ENCODE measurements around the gene ADAM30.

Gene ADAM30

DNA sequence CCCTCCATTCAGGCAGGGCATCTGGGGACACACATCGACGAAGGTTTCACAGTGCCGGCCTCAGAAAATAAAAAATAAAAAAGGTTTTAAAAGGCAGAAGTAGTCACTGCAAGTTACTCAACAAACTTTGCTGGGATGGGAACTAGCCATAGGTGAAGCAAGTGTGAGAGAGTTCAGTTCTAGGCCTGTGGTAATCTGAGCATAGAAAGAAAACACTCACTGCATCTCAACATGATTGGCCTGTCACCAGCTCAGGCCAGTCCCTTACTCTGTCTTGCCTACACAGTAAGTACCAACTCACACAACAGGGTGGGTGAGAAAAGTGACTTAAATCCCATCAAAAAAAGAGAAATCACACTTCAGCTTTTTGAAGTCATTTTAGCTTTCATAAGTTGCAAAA, 30.2 kb upstream of the ADAM30 start:
- Histone ChIP-seq H3K36me3 (ENCODE audit: insufficient read depth, low read length) (peaks cover 72% of the 10 kb centered on the region), H3K4me3 (no peak overlapping the region), H3K9me3 (ENCODE audit: low read depth, low read length) (no peaks in the 10 kb centered on the region), H3K9ac (ENCODE audit: insufficient read length) (no peak overlapping the region), H3K27ac (no peak overlapping the region)
- no peak for DNase-seq (ENCODE audit: low read depth, low spot score)
- TF ChIP-seq FOXP2 (optimal IDR thresholded peaks at IDR 0.05; ENCODE audit: control extremely low read depth, extremely low read length, insufficient read depth) = no peak
- TF ChIP-seq EZH2 (IDR thresholded peaks at IDR 0.05) = no peak
- TF ChIP-seq POLR2AphosphoS5 (IDR thresholded peaks at IDR 0.05; ENCODE audit: borderline replicate concordance, low read depth, low read length) = no peak

GRCh38 chr1:119924948-119925898, 28.9 kb upstream of the ADAM30 start:
- TF ChIP-seq FOXP2 (optimal IDR thresholded peaks at IDR 0.05; ENCODE audit: control extremely low read depth, extremely low read length, insufficient read depth) = no peak
- TF ChIP-seq EZH2 (IDR thresholded peaks at IDR 0.05) = no peak
- no peak for TF ChIP-seq POLR2AphosphoS5 (IDR thresholded peaks at IDR 0.05; ENCODE audit: borderline replicate concordance, low read depth, low read length)
- Histone ChIP-seq H3K4me3 (no peak overlapping the region), H3K27ac (no peak overlapping the region), H3K9ac (ENCODE audit: insufficient read length) (no peak overlapping the region), H3K36me3 (ENCODE audit: insufficient read depth, low read length) (peaks cover 81% of the 10 kb centered on the region), H3K9me3 (ENCODE audit: low read depth, low read length) (no peaks in the 10 kb centered on the region)
- DNase-seq (ENCODE audit: low read depth, low spot score) = no peak

- Histone ChIP-seq H3K9ac (ENCODE audit: insufficient read length) (no peak overlapping the region), H3K36me3 (ENCODE audit: insufficient read depth, low read length) (peaks cover 87% of the 10 kb centered on the region), H3K4me3 (no peak overlapping the region), H3K27ac (no peak overlapping the region), H3K9me3 (ENCODE audit: low read depth, low read length) (no peaks in the 10 kb centered on the region)
- TF ChIP-seq FOXP2 (optimal IDR thresholded peaks at IDR 0.05; ENCODE audit: control extremely low read depth, extremely low read length, insufficient read depth) (no peak), EZH2 (IDR thresholded peaks at IDR 0.05) (no peak), POLR2AphosphoS5 (IDR thresholded peaks at IDR 0.05; ENCODE audit: borderline replicate concordance, low read depth, low read length) (no peak)
- no peak for DNase-seq (ENCODE audit: low read depth, low spot score)
Observed at GRCh38 chr1:119920104-119920968, 24.0 kb upstream of the ADAM30 start.

GRCh38 chr1:119919241-119919640, 22.9 kb upstream of the ADAM30 start:
- TF ChIP-seq EZH2 (IDR thresholded peaks at IDR 0.05) (no peak), FOXP2 (optimal IDR thresholded peaks at IDR 0.05; ENCODE audit: control extremely low read depth, extremely low read length, insufficient read depth) (no peak), POLR2AphosphoS5 (IDR thresholded peaks at IDR 0.05; ENCODE audit: borderline replicate concordance, low read depth, low read length) (no peak)
- no peak overlapping the region for H3K27ac ChIP-seq
- H3K4me3 ChIP-seq = no peak overlapping the region
- H3K9me3 ChIP-seq (ENCODE audit: low read depth, low read length) = no peaks in the 10 kb centered on the region
- DNase-seq (ENCODE audit: low read depth, low spot score) = no peak
- H3K9ac ChIP-seq (ENCODE audit: insufficient read length) = no peak overlapping the region
- peaks cover 87% of the 10 kb centered on the region for H3K36me3 ChIP-seq (ENCODE audit: insufficient read depth, low read length)

DNA sequence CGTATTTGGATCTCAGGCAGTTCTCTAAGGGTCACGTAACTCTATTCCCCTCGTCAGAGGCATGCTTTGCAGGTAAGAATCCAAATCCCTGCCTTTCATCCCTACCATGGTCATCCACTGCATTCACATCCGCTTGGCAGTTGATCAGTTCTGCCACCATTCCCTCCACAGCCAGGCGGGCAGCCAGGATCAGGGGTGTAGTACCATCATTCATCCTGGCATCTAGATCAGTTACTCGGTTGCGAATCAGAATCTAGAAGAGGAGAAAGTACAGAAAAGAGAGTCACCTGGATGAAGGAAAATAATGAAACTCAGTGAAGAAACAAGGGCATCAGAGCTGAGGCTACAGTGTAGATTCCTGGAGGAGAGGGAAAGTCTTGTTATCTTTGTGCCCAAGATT, 22.0 kb upstream of the ADAM30 start:
- H3K9ac ChIP-seq (ENCODE audit: insufficient read length) = no peak overlapping the region
- H3K27ac ChIP-seq = no peak overlapping the region
- no peaks in the 10 kb centered on the region for H3K9me3 ChIP-seq (ENCODE audit: low read depth, low read length)
- peaks cover 78% of the 10 kb centered on the region for H3K36me3 ChIP-seq (ENCODE audit: insufficient read depth, low read length)
- DNase-seq (ENCODE audit: low read depth, low spot score) = no peak
- H3K4me3 ChIP-seq = no peak overlapping the region
- TF ChIP-seq FOXP2 (optimal IDR thresholded peaks at IDR 0.05; ENCODE audit: control extremely low read depth, extremely low read length, insufficient read depth) (no peak), POLR2AphosphoS5 (IDR thresholded peaks at IDR 0.05; ENCODE audit: borderline replicate concordance, low read depth, low read length) (no peak), EZH2 (IDR thresholded peaks at IDR 0.05) (no peak)

DNA sequence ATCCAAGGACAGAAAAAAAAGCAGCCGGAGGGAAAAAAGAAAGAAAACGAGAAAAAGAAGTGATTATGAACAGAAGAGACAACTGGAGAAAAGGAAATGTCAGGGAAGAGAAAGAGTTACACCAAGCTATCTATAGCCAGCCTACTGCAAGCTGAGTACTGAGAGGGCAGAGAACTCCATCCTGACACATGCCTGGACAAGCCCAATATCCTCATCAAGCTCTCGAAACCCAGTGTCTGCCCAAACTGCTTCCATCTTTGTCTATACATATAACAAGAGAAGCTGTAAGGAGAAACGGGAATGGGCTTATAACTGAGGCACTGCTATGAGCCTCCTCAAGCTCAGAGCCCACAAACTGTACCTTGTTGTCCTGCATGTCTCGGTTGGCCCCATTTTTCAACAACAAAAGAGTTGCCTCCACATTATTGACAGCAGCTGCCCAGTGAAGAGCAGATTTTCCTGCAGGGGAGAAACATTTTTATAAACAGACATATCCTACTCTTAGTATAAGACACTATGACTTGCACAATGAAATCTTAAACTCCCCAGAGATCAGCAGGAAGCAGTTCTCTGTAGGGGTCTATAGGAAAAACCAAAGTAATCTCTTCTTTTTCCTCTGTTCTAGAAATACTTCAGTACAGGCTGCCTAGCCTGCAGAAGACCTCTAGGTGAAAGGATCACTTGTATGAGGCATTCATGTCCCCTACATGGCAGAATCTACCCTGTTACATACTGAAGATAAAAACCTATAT, 21.2 kb upstream of the ADAM30 start:
- no peak overlapping the region for H3K27ac ChIP-seq
- H3K9me3 ChIP-seq (ENCODE audit: low read depth, low read length) = no peaks in the 10 kb centered on the region
- no peak overlapping the region for H3K9ac ChIP-seq (ENCODE audit: insufficient read length)
- DNase-seq (ENCODE audit: low read depth, low spot score) = no peak
- peaks cover 71% of the 10 kb centered on the region for H3K36me3 ChIP-seq (ENCODE audit: insufficient read depth, low read length)
- no peak overlapping the region for H3K4me3 ChIP-seq
- TF ChIP-seq EZH2 (IDR thresholded peaks at IDR 0.05) (no peak), FOXP2 (optimal IDR thresholded peaks at IDR 0.05; ENCODE audit: control extremely low read depth, extremely low read length, insufficient read depth) (no peak), POLR2AphosphoS5 (IDR thresholded peaks at IDR 0.05; ENCODE audit: borderline replicate concordance, low read depth, low read length) (no peak)

GRCh38 chr1:119915517-119915916, 19.2 kb upstream of the ADAM30 start:
- Histone ChIP-seq H3K9ac (ENCODE audit: insufficient read length) (no peak overlapping the region), H3K4me3 (no peak overlapping the region), H3K27ac (no peak overlapping the region), H3K36me3 (ENCODE audit: insufficient read depth, low read length) (peaks cover 56% of the 10 kb centered on the region), H3K9me3 (ENCODE audit: low read depth, low read length) (no peaks in the 10 kb centered on the region)
- TF ChIP-seq POLR2AphosphoS5 (IDR thresholded peaks at IDR 0.05; ENCODE audit: borderline replicate concordance, low read depth, low read length) = no peak
- no peak for TF ChIP-seq FOXP2 (optimal IDR thresholded peaks at IDR 0.05; ENCODE audit: control extremely low read depth, extremely low read length, insufficient read depth)
- no peak for TF ChIP-seq EZH2 (IDR thresholded peaks at IDR 0.05)
- no peak for DNase-seq (ENCODE audit: low read depth, low spot score)

Data from SK-N-MC (cell line).